GM18519 (cell line): Measurements from ENCODE around the gene SLC28A3.

Experiments used
- ATAC-seq: cut with Tn5 transposase; IDR thresholded peaks from one replicate; pipeline ENCODE4 v1.9.1; 2021; ENCODE audit warnings: mild to moderate bottlenecking, moderate library complexity; ENCODE audit not compliant: unreplicated experiment, low FRiP score

SLC28A3 gene

DNA sequence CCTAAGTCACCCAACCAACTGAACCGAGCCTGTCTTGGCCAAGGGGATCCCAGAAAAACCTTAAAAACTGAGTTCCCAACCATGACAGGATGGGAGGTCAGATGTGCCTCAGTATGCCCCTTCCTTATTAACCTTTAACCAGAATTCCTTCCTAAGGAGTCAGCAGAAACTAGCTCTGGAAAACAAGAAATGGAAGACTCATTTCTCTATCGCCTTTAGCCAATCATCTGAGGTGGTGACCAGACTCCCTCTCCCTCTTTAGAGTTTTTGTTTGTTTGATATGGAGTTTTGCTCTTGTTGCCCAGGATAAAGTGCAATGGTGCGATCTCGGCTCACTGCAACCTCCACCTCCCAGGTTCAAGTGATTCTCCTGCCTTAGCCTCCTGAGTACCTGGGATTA lies 37.5 kb downstream of the SLC28A3 start:
- no peak for ATAC-seq

- ATAC-seq, result no peak
Measured at GRCh38 chr9:84301851-84302250, 38.7 kb downstream of the SLC28A3 start.

GRCh38 chr9:84300271-84300670 lies 40.3 kb downstream of the SLC28A3 start:
- no peak for ATAC-seq

DNA sequence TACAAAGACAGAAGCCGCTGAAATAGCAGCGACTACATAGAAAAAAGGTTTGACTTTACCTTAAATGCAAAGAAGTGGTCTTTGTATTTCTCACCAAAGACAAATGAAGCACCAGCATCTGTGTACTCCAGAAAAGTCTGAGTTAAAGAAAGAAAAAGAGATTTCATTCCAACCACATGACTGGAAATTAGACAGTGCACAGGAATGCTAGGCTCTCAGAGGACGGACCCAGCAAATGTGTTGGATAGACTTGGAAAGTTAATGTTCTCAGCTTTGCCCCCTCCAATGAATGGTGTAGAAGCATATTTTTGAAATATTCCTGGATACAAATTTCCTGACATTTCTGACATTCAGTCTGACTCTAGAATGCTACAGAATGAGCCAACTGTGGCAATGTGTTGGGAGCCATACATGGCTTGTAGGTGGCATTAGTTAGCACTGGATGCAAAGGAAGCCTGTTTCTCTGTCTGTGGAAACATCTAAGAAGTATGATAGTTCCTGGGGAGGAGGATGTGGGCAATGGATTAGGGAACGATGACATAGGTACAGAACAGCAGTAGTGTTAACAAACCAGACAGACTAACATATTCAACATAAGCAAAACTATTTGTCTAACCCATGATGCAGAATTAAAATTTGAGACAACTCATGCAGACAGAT lies 43.3 kb downstream of the SLC28A3 start:
- ATAC-seq, result no peak

DNA sequence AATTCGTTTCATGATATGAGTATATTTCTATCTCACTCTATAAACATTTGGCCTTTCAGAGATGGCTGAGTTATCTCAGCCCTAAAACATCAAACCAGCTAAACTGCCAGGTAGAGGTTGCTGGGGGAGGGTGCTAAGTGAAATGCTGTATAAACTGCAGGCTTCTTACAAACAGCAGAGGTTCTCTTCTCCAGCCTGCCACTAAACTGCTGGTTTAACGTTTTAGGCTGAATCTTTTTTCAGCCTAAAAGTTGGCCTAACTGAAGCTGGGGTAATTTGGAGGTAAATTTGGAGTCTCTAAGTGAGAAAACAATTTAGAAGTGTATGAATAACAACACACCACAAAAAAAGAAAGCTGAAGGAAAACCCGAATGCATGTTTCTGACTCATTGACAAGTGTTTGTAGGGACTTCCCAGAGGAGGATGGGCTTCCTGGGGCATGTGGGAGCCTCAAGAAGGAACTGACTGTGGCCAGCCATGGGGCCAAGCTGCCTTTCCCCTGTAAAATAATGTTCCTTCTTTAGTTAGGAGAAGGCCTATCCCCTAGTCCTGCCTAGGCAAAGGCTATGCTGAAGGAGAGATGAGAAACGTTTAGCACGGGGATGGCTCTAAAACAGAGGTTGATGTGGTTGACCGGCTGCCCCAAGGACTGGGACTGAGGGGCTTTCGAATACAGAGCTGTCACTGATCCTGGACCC lies 44.3 kb downstream of the SLC28A3 start:
- no peak for ATAC-seq

DNA sequence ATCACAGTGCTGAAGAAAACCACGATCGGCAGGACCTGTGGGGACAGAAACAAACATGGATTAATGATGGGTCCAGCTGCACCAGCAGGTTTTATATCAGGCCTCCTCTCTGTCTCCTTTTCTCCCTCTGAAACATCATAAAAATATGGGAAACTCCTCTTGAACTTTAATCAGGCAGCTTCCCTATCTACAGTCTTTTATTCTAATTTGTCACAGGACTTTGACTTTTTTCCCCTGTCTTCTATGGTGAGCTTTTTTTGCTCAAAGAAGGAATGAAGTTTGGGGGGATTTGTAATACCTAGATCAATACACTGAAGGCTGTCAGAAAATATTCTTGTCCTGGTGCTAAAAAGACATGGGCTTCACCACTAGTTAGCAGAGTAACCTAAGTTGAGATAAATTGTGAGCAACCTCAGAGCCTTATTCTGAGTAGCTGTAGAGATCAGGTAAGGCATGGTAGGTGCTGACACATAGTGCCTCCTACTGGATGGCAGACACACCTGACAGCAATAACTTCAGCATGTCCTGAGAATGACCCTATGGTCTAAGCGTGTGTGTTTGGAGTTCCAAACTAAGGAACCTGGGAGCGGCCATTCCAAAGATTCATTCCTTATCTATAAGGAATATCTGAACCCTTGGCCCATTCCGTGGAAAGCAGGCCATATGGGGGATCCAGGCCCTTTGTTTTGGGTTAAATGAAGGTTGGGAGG lies 46.2 kb downstream of the SLC28A3 start:
- no peak for ATAC-seq

GRCh38 chr9:84293001-84293798 lies 47.4 kb downstream of the SLC28A3 start:
- peak; percentile 45 for ATAC-seq

DNA sequence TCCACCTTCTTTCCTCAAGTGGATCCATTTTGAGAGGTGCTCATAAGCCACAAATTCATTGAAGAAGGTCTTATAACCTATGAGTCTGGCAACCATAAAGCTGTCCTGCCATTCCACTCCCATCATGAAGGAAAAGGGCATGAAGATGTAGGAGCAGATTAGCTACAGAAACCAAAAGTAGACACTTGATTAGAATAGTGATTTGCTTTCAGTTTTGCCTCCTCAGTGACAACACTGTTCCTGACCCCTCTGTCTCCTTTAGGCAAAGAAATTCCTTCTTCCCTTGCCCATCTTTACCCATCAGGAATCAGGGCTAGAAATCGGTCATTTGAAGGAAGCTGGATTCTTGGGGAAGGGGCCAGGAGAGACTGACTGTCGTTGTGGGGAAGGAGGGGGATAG lies 55.2 kb downstream of the SLC28A3 start:
- peak; percentile 54 for ATAC-seq

DNA sequence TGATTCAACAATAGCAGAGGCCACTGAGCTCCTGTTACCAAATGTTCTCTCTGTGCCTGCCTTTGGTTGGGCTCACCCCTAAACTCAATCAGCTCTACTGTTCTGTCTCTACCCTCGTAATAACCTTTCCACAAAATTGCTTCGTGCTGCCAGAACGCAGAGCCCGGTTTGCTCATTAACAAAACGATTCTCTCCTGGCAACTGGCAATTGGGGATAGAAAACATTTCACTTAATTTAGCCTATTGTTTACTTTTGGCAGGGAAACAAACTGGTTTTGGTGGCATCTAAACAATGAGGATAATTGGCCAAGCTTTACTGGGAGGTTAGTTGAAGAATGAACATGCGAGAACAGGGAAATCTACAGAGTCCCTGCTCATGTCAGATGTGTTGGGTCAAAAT lies 56.6 kb downstream of the SLC28A3 start:
- ATAC-seq, result no peak

DNA sequence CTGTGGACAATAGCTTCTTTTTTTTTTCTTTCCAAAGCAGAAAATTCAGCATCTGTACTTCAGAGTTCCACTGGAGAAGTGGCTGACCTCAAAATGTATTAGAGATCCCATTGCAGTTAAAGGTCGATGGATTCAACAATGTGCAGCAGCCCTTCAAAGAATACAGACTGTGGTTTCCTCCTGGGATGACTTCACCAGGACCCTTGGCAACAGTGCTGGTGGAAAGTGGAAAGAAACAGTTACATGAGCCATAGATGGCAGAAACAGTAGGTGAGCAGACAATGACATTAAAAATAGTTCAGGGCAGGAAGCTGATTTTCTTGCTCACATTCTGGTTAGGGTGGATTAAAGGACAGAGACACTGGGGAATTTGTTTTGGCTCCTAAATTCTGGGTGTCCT lies 62.4 kb downstream of the SLC28A3 start:
- no peak for ATAC-seq

- ATAC-seq, result no peak
Measured at GRCh38 chr9:84277646-84278045, 62.9 kb downstream of the SLC28A3 start.

GRCh38 chr9:84276741-84277140 lies 63.8 kb downstream of the SLC28A3 start:
- ATAC-seq, result no peak

GRCh38 chr9:84271921-84272556 lies 68.5 kb downstream of the SLC28A3 start:
- ATAC-seq, result no peak

- peak; percentile 94 for ATAC-seq
Measured at GRCh38 chr9:84271531-84271900, 69.0 kb downstream of the SLC28A3 start.

- ATAC-seq, result no peak
Measured at GRCh38 chr9:84270847-84271530, 69.6 kb downstream of the SLC28A3 start.

- ATAC-seq, result no peak
Measured at GRCh38 chr9:84266087-84266561, 74.4 kb downstream of the SLC28A3 start.

DNA sequence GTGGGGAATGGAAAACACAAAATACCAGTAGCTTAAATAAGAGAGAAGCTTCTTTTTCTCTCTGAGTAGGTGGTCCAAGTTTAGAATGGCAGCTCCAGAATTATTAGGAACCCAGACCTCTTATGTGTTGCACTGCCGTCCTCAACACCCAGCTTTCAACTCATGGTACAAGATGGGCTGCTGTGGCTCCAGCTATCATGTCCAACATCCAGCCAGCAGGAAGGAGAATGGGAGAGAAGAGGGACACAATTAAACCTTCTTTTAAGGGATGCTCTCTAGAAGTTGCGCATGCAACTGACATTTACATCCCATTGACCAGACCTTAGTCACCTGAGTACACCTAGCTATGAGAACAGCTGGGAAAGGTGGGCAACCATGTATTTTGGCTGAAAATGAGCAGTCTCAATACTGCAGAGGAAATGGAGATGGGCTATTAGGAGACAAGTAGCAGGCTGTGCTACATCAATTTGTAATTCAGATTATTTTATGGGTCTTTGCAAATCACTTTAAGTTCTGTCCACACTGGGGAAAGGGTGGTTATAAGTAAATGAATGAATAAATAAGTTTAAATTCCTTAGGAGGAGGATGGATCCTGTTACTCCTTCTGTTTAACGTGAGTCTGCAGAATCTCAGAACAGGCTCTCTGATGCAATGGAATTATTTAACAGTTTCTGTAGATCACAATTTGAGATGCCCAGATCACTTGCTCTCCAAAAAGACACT lies 76.1 kb downstream of the SLC28A3 start:
- no peak for ATAC-seq

- peak; percentile 67 for ATAC-seq
Measured at GRCh38 chr9:84261070-84261746, 79.3 kb downstream of the SLC28A3 start.

- ATAC-seq, result no peak
Measured at GRCh38 chr9:84258371-84258770, 82.2 kb downstream of the SLC28A3 start.
